ENCODE results near the gene FOSL1.

DNA sequence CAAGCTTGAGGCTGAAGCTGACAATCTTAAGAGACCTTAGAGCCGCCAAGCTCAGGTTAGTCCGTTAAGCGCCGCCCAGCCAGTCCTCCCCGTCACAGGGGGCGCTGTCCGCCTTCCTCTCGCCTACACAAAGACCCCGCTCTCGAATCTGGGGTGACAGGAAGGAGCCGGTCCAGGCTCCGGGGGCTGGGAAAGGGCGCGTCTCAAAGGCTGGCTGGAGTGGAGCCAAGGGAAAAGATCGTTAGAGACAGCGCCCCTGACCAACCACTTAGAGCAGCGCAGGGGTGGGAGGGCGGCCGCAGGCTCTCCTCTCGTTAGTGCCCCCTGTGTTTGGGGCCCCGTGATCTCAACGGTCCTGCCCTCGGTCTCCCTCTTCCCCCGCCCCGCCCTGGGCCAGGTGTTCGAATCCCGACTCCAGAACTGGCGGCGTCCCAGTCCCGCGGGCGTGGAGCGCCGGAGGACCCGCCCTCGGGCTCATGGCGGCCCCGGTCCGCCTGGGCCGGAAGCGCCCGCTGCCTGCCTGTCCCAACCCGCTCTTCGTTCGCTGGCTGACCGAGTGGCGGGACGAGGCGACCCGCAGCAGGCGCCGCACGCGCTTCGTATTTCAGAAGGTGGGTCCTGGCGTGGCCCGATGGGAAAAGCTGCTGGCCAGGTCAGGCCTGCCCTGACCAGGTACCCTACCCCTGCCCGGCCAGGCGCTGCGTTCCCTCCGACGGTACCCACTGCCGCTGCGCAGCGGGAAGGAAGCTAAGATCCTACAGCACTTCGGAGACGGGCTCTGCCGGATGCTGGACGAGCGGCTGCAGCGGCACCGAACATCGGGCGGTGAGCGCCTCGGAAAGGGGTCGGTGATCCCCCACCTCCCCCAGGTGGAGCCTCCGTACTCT, 39.7 kb downstream of the FOSL1 start, which contains the start of gene MUS81:
- TF ChIP-seq, protein P1, sequence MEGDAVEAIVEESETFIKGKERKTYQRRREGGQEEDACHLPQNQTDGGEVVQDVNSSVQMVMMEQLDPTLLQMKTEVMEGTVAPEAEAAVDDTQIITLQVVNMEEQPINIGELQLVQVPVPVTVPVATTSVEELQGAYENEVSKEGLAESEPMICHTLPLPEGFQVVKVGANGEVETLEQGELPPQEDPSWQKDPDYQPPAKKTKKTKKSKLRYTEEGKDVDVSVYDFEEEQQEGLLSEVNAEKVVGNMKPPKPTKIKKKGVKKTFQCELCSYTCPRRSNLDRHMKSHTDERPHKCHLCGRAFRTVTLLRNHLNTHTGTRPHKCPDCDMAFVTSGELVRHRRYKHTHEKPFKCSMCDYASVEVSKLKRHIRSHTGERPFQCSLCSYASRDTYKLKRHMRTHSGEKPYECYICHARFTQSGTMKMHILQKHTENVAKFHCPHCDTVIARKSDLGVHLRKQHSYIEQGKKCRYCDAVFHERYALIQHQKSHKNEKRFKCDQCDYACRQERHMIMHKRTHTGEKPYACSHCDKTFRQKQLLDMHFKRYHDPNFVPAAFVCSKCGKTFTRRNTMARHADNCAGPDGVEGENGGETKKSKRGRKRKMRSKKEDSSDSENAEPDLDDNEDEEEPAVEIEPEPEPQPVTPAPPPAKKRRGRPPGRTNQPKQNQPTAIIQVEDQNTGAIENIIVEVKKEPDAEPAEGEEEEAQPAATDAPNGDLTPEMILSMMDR (IDR thresholded peaks at IDR 0.05 in 4 of 5, conservative IDR thresholded peaks at IDR 0.05 in 1 of 5): peak; percentile 84 to 91 (median 90)
- peak; percentile 76 for TF ChIP-seq POLR2A (IDR thresholded peaks at IDR 0.05)
